GM12875 (cell line): ENCODE results near the gene KCNK15.

ENCODE experiments used
- H3K4me3 ChIP-seq: one replicate; pipeline ENCODE4 v1.5.1; 2011; ENCODE audit warnings: low read depth, low read length, control low read depth
- CTCF ChIP-seq: IDR thresholded peaks from 2 replicates; pipeline ENCODE4 v1.5.1; 2011; ENCODE audit warnings: low read depth, mild to moderate bottlenecking, control low read depth, inconsistent platforms, low read length, moderate library complexity, borderline replicate concordance; ENCODE audit not compliant: insufficient read depth

The KCNK15 gene

GRCh38 chr20:44715499-44716308 is 30.0 kb upstream of the KCNK15 start:
- no peak overlapping the region for H3K4me3 ChIP-seq
- no peak for TF ChIP-seq CTCF

GRCh38 chr20:44716309-44717106 is 29.2 kb upstream of the KCNK15 start:
- H3K4me3 ChIP-seq, result no peak overlapping the region
- no peak for TF ChIP-seq CTCF

GRCh38 chr20:44717986-44718385 is 27.7 kb upstream of the KCNK15 start:
- TF ChIP-seq CTCF, result peak; percentile 27; the same call in 1 of the 2 replicates
- no peak overlapping the region for H3K4me3 ChIP-seq

GRCh38 chr20:44719841-44720240 is 25.8 kb upstream of the KCNK15 start:
- no peak overlapping the region for H3K4me3 ChIP-seq
- no peak for TF ChIP-seq CTCF

GRCh38 chr20:44720621-44720996 is 25.1 kb upstream of the KCNK15 start:
- H3K4me3 ChIP-seq, result no peak overlapping the region
- no peak for TF ChIP-seq CTCF

GRCh38 chr20:44720997-44721784 is 24.5 kb upstream of the KCNK15 start:
- H3K4me3 ChIP-seq, result no peak overlapping the region
- no peak for TF ChIP-seq CTCF
